H1 (cell line): ENCODE results near the gene CMTM3. TPM values are rescaled to one million over a fixed set of nuclear protein-coding genes. Genes with fewer than 3 reads are reported as not detected.

ENCODE experiments used
- CTCF ChIA-PET: fragments of 300-600 bp; sonication (Branson Sonifier 250); formaldehyde crosslinking; loops from one replicate; lab custom pipeline; 2021; ENCODE audit not compliant: partially characterized antibody; lab: Charles Lee
- POLR2A ChIA-PET: fragments of 300-600 bp; sonication (Branson Sonifier 250); formaldehyde crosslinking; loops from one replicate; lab custom pipeline; 2021; ENCODE audit warnings: inconsistent platforms; ENCODE audit not compliant: partially characterized antibody; lab: Charles Lee
- DNase-seq, 2 experiments: peaks; one replicate each; pipeline versions ENCODE4 v3.0.0 to v3.0.0-alpha.2; 2010 to 2022; ENCODE audit warnings: low spot score in 2 of 2, low read depth in 1 of 2, mixed read lengths in 1 of 2
- FAIRE-seq: peaks from 2 replicates; lab custom pipeline; 2011; peaks lifted over from hg19 to GRCh38; lab: Jason Lieb, UNC
- H2AFZ ChIP-seq: 2 replicates; pipeline ENCODE4 v1.8.1; 2012; ENCODE audit warnings: low read length, inconsistent platforms
- H2AK5ac ChIP-seq: 2 replicates; pipeline ENCODE4 v1.6.1; 2013; ENCODE audit warnings: low read depth, low read length
- H2BK120ac ChIP-seq: replicated peaks from 2 replicates; pipeline ENCODE3; 2013; ENCODE audit warnings: low read depth, low read length, inconsistent platforms
- H2BK12ac ChIP-seq: 2 replicates; pipeline ENCODE4 v1.6.1; 2013; ENCODE audit warnings: low read depth, low read length
- H2BK15ac ChIP-seq: 2 replicates; pipeline ENCODE4 v1.6.1; 2013; ENCODE audit warnings: low read length
- H2BK20ac ChIP-seq: 2 replicates; pipeline ENCODE4 v1.6.1; 2013; ENCODE audit warnings: low read length
- H2BK5ac ChIP-seq: 2 replicates; pipeline ENCODE4 v1.6.1; 2013; ENCODE audit warnings: low read depth, low read length
- H3K14ac ChIP-seq: 2 replicates; pipeline ENCODE4 v1.6.1; 2013; ENCODE audit warnings: inconsistent platforms; ENCODE audit not compliant: insufficient read length
- H3K18ac ChIP-seq: 2 replicates; pipeline ENCODE4 v1.6.1; 2013; ENCODE audit warnings: low read length; ENCODE audit errors: extremely low read depth
- H3K23ac ChIP-seq: 2 replicates; pipeline ENCODE4 v1.6.1; 2013; ENCODE audit warnings: inconsistent platforms; ENCODE audit not compliant: insufficient read length
- H3K23me2 ChIP-seq: 2 replicates; pipeline ENCODE4 v1.6.1; 2013; ENCODE audit warnings: low read depth, low read length
- H3K27ac ChIP-seq: 2 replicates; pipeline ENCODE4 v1.6.1; 2011; ENCODE audit warnings: low read depth, low read length, inconsistent platforms
- H3K27me3 ChIP-seq, 4 experiments: replicated peaks in 1 of 4; 1 replicate in 1 of 4; 2 replicates in 3 of 4; pipeline versions ENCODE4 v1.6.1 to v1.8.1; 2011 to 2013; ENCODE audit warnings: low read length in 3 of 4, mild to moderate bottlenecking in 3 of 4, inconsistent platforms in 2 of 4, mixed read lengths in 2 of 4, moderate library complexity in 1 of 4; ENCODE audit not compliant: control insufficient read depth in 3 of 4, insufficient read depth in 3 of 4; ENCODE audit errors: extremely low read depth in 1 of 4
- H3K36me3 ChIP-seq, 4 experiments: 2 replicates each; pipeline versions ENCODE4 v1.6.1 to v1.8.1; 2011 to 2013; ENCODE audit warnings: mild to moderate bottlenecking in 4 of 4, low read length in 3 of 4, moderate library complexity in 2 of 4, control low read depth in 1 of 4, inconsistent platforms in 1 of 4; ENCODE audit not compliant: insufficient read depth in 4 of 4, control insufficient read depth in 2 of 4
- H3K4ac ChIP-seq: replicated peaks from 2 replicates; pipeline ENCODE3; 2013; ENCODE audit warnings: low read length, low read depth, mixed read lengths, inconsistent platforms; ENCODE audit not compliant: insufficient read length
- H3K4me1 ChIP-seq, 4 experiments: replicated peaks in 1 of 4; 1 replicate in 1 of 4; 2 replicates in 3 of 4; pipeline versions ENCODE4 v1.6.1 to v1.8.1; 2011 to 2013; ENCODE audit warnings: low read length in 3 of 4, inconsistent platforms in 2 of 4, mixed read lengths in 1 of 4; ENCODE audit not compliant: insufficient read depth in 4 of 4, control insufficient read depth in 3 of 4
- H3K4me2 ChIP-seq, 2 experiments: 2 replicates each; pipeline versions ENCODE4 v1.6.1 to v1.8.1; 2011 to 2013; ENCODE audit warnings: low read depth in 2 of 2, low read length in 2 of 2, control low read depth in 1 of 2, inconsistent platforms in 1 of 2, mild to moderate bottlenecking in 1 of 2; ENCODE audit not compliant: insufficient read depth in 1 of 2
- H3K4me3 ChIP-seq, 4 experiments: fragments of 200-600, 300-600 bp in 1 of 4; sonication (generic), shearing (Covaris generic), sonication (Bioruptor Twin) in 1 of 4; 2 replicates each; pipeline versions ENCODE4 v1.5.1 to v1.8.1; 2011 to 2016; ENCODE audit warnings: low read length in 4 of 4, low read depth in 3 of 4, control low read depth in 2 of 4, inconsistent platforms in 2 of 4, mild to moderate bottlenecking in 2 of 4, mixed read lengths in 1 of 4, moderate library complexity in 1 of 4; ENCODE audit not compliant: insufficient read depth in 2 of 4; ENCODE audit errors: extremely low read depth in 1 of 4
- H3K56ac ChIP-seq: replicated peaks from 2 replicates; pipeline ENCODE3; 2013; ENCODE audit warnings: low read depth, mild to moderate bottlenecking, mixed read lengths, low read length, inconsistent platforms; ENCODE audit not compliant: insufficient read length
- H3K79me1 ChIP-seq: 2 replicates; pipeline ENCODE4 v1.6.1; 2013; ENCODE audit warnings: low read depth, low read length, control low read depth
- H3K79me2 ChIP-seq, 2 experiments: 2 replicates each; pipeline versions ENCODE4 v1.6.1 to v1.8.1; 2012 to 2013; ENCODE audit warnings: low read length in 2 of 2, mild to moderate bottlenecking in 2 of 2, inconsistent platforms in 1 of 2; ENCODE audit not compliant: insufficient read depth in 2 of 2, control insufficient read depth in 1 of 2
- H3K9ac ChIP-seq, 4 experiments: replicated peaks in 1 of 4; 1 replicate in 1 of 4; 2 replicates in 3 of 4; pipeline versions ENCODE4 v1.6.1 to v1.8.1; 2011 to 2013; ENCODE audit warnings: low read depth in 3 of 4, low read length in 3 of 4, control low read depth in 2 of 4, mild to moderate bottlenecking in 2 of 4, moderate library complexity in 2 of 4, inconsistent platforms in 1 of 4; ENCODE audit errors: extremely low read depth in 1 of 4
- H3K9me3 ChIP-seq, 2 experiments: 2 replicates each; pipeline versions ENCODE4 v1.6.1 to v1.8.1; 2012 to 2013; ENCODE audit warnings: mild to moderate bottlenecking in 2 of 2, moderate library complexity in 2 of 2, control low read depth in 1 of 2, inconsistent platforms in 1 of 2, low read depth in 1 of 2, low read length in 1 of 2, mixed read lengths in 1 of 2; ENCODE audit not compliant: insufficient read depth in 2 of 2
- H4K20me1 ChIP-seq, 2 experiments: replicated peaks in 1 of 2; 2 replicates each; pipeline versions ENCODE3 to v1.8.1; 2011 to 2013; ENCODE audit warnings: inconsistent platforms in 2 of 2, low read length in 2 of 2, mild to moderate bottlenecking in 1 of 2; ENCODE audit not compliant: insufficient read depth in 2 of 2, control insufficient read depth in 1 of 2
- H4K5ac ChIP-seq: 2 replicates; pipeline ENCODE4 v1.6.1; 2013; ENCODE audit warnings: low read length, low read depth, mixed read lengths, inconsistent platforms; ENCODE audit not compliant: insufficient read length
- H4K8ac ChIP-seq: 2 replicates; pipeline ENCODE4 v1.8.0; 2013; ENCODE audit warnings: mild to moderate bottlenecking, moderate library complexity, low read length, inconsistent platforms; ENCODE audit not compliant: insufficient read depth; ENCODE audit errors: extremely low read depth
- H4K91ac ChIP-seq: replicated peaks from 2 replicates; pipeline ENCODE3; 2013; ENCODE audit warnings: low read length, mixed read lengths, inconsistent platforms; ENCODE audit not compliant: insufficient read length
- ASH2L ChIP-seq: fragments of 200-600, 300-600 bp; sonication (generic); IDR thresholded peaks from one replicate; pipeline ENCODE4 v1.7.1; 2017; ENCODE audit warnings: low read length
- ATF2 ChIP-seq: IDR thresholded peaks from 2 replicates; pipeline ENCODE4 v1.6.1; 2012; ENCODE audit warnings: low read length, inconsistent platforms
- CHD1 ChIP-seq: IDR thresholded peaks from 2 replicates; pipeline ENCODE4 v1.6.1; 2012; ENCODE audit warnings: low read depth, low read length, improper control_type of control experiment
- EZH2 ChIP-seq: fragments of 200-600 bp; sonication (generic); IDR thresholded peaks from 2 replicates; pipeline ENCODE4 v1.7.1; 2012; ENCODE audit warnings: low read depth, mild to moderate bottlenecking, moderate library complexity, low read length, inconsistent platforms; ENCODE audit not compliant: severe bottlenecking
- KDM5A ChIP-seq: fragments of 200-600 bp; IDR thresholded peaks from 2 replicates; pipeline ENCODE4 v1.7.1; 2012; ENCODE audit warnings: mild to moderate bottlenecking, low read length, inconsistent platforms, mixed read lengths
- POLR2AphosphoS5 ChIP-seq: IDR thresholded peaks from 2 replicates; pipeline ENCODE4 v1.6.1; 2011; ENCODE audit warnings: low read depth, low read length
- SP2 ChIP-seq: IDR thresholded peaks from 2 replicates; pipeline ENCODE4 v1.6.1; 2012; ENCODE audit warnings: mild to moderate bottlenecking, low read length, inconsistent platforms
- TBP ChIP-seq: IDR thresholded peaks from 2 replicates; pipeline ENCODE4 v1.6.1; 2011; ENCODE audit warnings: low read depth, low read length, improper control_type of control experiment
- TEAD4 ChIP-seq: IDR thresholded peaks from 2 replicates; pipeline ENCODE4 v1.6.1; 2012; ENCODE audit warnings: low read depth, low read length, inconsistent platforms, mixed read lengths
- ZNF274 ChIP-seq: IDR thresholded peaks from 2 replicates; pipeline ENCODE4 v1.7.0; 2012; ENCODE audit warnings: low read length, borderline replicate concordance; ENCODE audit errors: extremely low read depth
- WGBS, 2 experiments: shearing (Covaris generic) in 1 of 2; methylation state at CpG; one replicate each; pipeline versions ENCODE4 v1.1.6 to v1.1.7; 2013 to 2015; ENCODE audit warnings: low lambda C conversion rate in 2 of 2, mixed read lengths in 2 of 2, inconsistent platforms in 1 of 2, low coverage in 1 of 2, missing lambda C conversion rate in 1 of 2; ENCODE audit not compliant: insufficient replicate concordance in 2 of 2, insufficient coverage in 1 of 2, insufficient read length in 1 of 2; ENCODE audit errors: extremely low coverage in 1 of 2, missing lambda C conversion rate in 1 of 2; 5-methylcytosine and 5-hydroxymethylcytosine counted together
- polyA plus RNA-seq, 7 experiments: library from polyadenylated mRNA; depleted of rRNA in 3 of 7; stranded (reverse) in 5 of 7; unstranded in 2 of 7; fragments of >200 nt in 5 of 7; fragments of 200-250 nt in 2 of 7; gene quantifications; 1 replicate in 5 of 7; 2 replicates in 1 of 7; 4 replicates in 1 of 7; pipeline versions ENCODE4 v1.2.1 to v1.2.3, GENCODE V29; 2011 to 2013; ENCODE audit warnings: missing spikeins in 2 of 7, mixed read lengths in 2 of 7
- total RNA-seq: library from RNA; stranded (reverse); fragmentation: NEBNext Ultra II Directional; extraction: Animal tissue kit (Norgen Biotek cat#: 25700); gene quantifications from 2 replicates; pipeline ENCODE4 v1.2.1, GENCODE V29; 2021

Gene CMTM3
- total and polyA plus RNA-seq, 2 of the 8 experiments (the other 6 are each of a cell fraction or from before 2014, with no cell fraction given) = 24.7 to 24.8 TPM

- no peaks in the 10 kb centered on the region for H3K27me3 ChIP-seq
- no peak overlapping the region for H4K5ac ChIP-seq
- no peak overlapping the region for H3K4ac ChIP-seq
- no peak overlapping the region for H3K56ac ChIP-seq
- no peak overlapping the region for H2BK15ac ChIP-seq
- no peak overlapping the region for H3K4me3 ChIP-seq
- no peak overlapping the region for H2BK20ac ChIP-seq
- H2AFZ ChIP-seq = no peak overlapping the region
- no peaks in the 10 kb centered on the region for H3K23me2 ChIP-seq
- no peak overlapping the region for H3K23ac ChIP-seq
- H4K8ac ChIP-seq = no peak overlapping the region
- peaks cover 0 to 5% (median 3%) of the 10 kb centered on the region in 4 experiments; a peak in 3 of 7 replicates for H3K4me1 ChIP-seq
- H3K9me3 ChIP-seq = no peaks in the 10 kb centered on the region
- no peaks in the 10 kb centered on the region for H3K36me3 ChIP-seq
- CTCF ChIA-PET = interaction anchor here (0.7 to 4.0 kb wide), 9 partner anchors 9 to 162 kb away, joined by 3 to 58 read pairs (median 5); no protein-coding TSS in a partner anchor
- POLR2A ChIA-PET = interaction anchor here (0.6 to 2.7 kb wide), 2 partner anchors 8 to 19 kb away, joined by 4 to 8 read pairs; no protein-coding TSS in a partner anchor
- DNase-seq (no peak), FAIRE-seq (no peak)
- WGBS, 2 experiments = 84% methylated on average over 7 of the region's 7 CpGs; no CpG with 5 or more reads in 1 of the 2 experiments
- no peak overlapping the region for H3K14ac ChIP-seq
- no peak overlapping the region for H3K27ac ChIP-seq
- no peak overlapping the region for H3K9ac ChIP-seq
- H2BK5ac ChIP-seq = no peak overlapping the region
- peaks cover 5% of the 10 kb centered on the region; the same call in 1 of the 2 replicates for H3K79me1 ChIP-seq
- no peak overlapping the region for H3K4me2 ChIP-seq
- no peak overlapping the region for H2BK120ac ChIP-seq
- no peak overlapping the region for H2BK12ac ChIP-seq
- peaks cover 0 to 6% of the 10 kb centered on the region in 2 experiments for H4K20me1 ChIP-seq
- H4K91ac ChIP-seq = no peak overlapping the region
- no peak for TF ChIP-seq ASH2L
- no peak for TF ChIP-seq TEAD4
- TF ChIP-seq TBP = no peak
- TF ChIP-seq CHD1 = no peak
- TF ChIP-seq ATF2 = no peak
- TF ChIP-seq POLR2AphosphoS5 = no peak
- TF ChIP-seq SP2 = no peak
- TF ChIP-seq KDM5A = no peak
- no peak for TF ChIP-seq ZNF274
- TF ChIP-seq EZH2 = no peak
- H3K79me2 ChIP-seq = peaks cover 3 to 17% of the 10 kb centered on the region in 2 experiments; a peak in 3 of 4 replicates
- H2AK5ac ChIP-seq = no peak overlapping the region
- no peak overlapping the region for H3K18ac ChIP-seq
These were observed 48.3 kb downstream of the CMTM3 start for GRCh38 chr16:66652661-66653360.
